Astrocyte (in vitro differentiated cells and primary cell): ENCODE results near the gene RALGAPB. TPM values are rescaled to one million over a fixed set of nuclear protein-coding genes. Genes with fewer than 3 reads are reported as not detected.

Experiments
- DNase-seq: peaks from one replicate; pipeline ENCODE4 v3.0.0-alpha.2; 2010; ENCODE audit warnings: low read depth
- FAIRE-seq: peaks from 2 replicates; lab custom pipeline; 2011; peaks lifted over from hg19 to GRCh38; lab: Jason Lieb, UNC
- H2AFZ ChIP-seq: 2 replicates; pipeline ENCODE4 v1.6.0; 2012; ENCODE audit warnings: low read depth, low read length, inconsistent platforms
- H3K27ac ChIP-seq: 2 replicates; pipeline ENCODE4 v1.5.1; 2011; ENCODE audit warnings: low read depth, low read length, inconsistent platforms
- H3K27me3 ChIP-seq: 2 replicates; pipeline ENCODE4 v1.6.0; 2011; ENCODE audit warnings: low read length, inconsistent platforms; ENCODE audit not compliant: insufficient read depth
- H3K36me3 ChIP-seq: 2 replicates; pipeline ENCODE4 v1.5.1; 2011; ENCODE audit warnings: low read length, inconsistent platforms; ENCODE audit not compliant: insufficient read depth
- H3K4me1 ChIP-seq: 2 replicates; pipeline ENCODE4 v1.5.1; 2011; ENCODE audit warnings: low read length, inconsistent platforms; ENCODE audit not compliant: insufficient read depth
- H3K4me2 ChIP-seq: 2 replicates; pipeline ENCODE4 v1.6.0; 2012; ENCODE audit warnings: low read length, inconsistent platforms
- H3K4me3 ChIP-seq: 2 replicates; pipeline ENCODE4 v1.5.1; 2011; ENCODE audit warnings: low read depth, mild to moderate bottlenecking, low read length, inconsistent platforms; ENCODE audit not compliant: insufficient read depth
- H3K79me2 ChIP-seq: 2 replicates; pipeline ENCODE4 v1.6.0; 2012; ENCODE audit warnings: mild to moderate bottlenecking, low read length, inconsistent platforms; ENCODE audit not compliant: insufficient read depth
- H3K9ac ChIP-seq: 2 replicates; pipeline ENCODE4 v1.6.0; 2012; ENCODE audit warnings: mild to moderate bottlenecking, low read length, inconsistent platforms
- H3K9me3 ChIP-seq: 2 replicates; pipeline ENCODE4 v1.5.1; 2012; ENCODE audit warnings: low read depth, mild to moderate bottlenecking, low read length, inconsistent platforms; ENCODE audit not compliant: insufficient read depth
- H4K20me1 ChIP-seq: 2 replicates; pipeline ENCODE4 v1.6.0; 2012; ENCODE audit warnings: low read length, inconsistent platforms; ENCODE audit not compliant: insufficient read depth
- H3K27ac Mint-ChIP-seq: one replicate; pipeline ENCODE4 v1.8.0; 2021; ENCODE audit warnings: mild to moderate bottlenecking, mixed read lengths; ENCODE audit not compliant: unreplicated experiment
- H3K27me3 Mint-ChIP-seq: one replicate; pipeline ENCODE4 v1.8.0; 2021; ENCODE audit warnings: low read depth, mixed read lengths; ENCODE audit not compliant: unreplicated experiment
- H3K36me3 Mint-ChIP-seq: one replicate; pipeline ENCODE4 v1.8.0; 2021; ENCODE audit warnings: low read depth, mixed read lengths; ENCODE audit not compliant: unreplicated experiment
- H3K4me1 Mint-ChIP-seq: one replicate; pipeline ENCODE4 v1.8.0; 2021; ENCODE audit warnings: low read depth, mixed read lengths; ENCODE audit not compliant: unreplicated experiment
- H3K4me3 Mint-ChIP-seq: one replicate; pipeline ENCODE4 v1.8.0; 2021; ENCODE audit warnings: mild to moderate bottlenecking, moderate library complexity, mixed read lengths; ENCODE audit not compliant: unreplicated experiment
- H3K9me3 Mint-ChIP-seq: one replicate; pipeline ENCODE4 v1.8.0; 2021; ENCODE audit warnings: mild to moderate bottlenecking, mixed read lengths; ENCODE audit not compliant: unreplicated experiment
- EZH2 ChIP-seq: IDR thresholded peaks from 2 replicates; pipeline ENCODE4 v1.6.1; 2012; ENCODE audit warnings: mild to moderate bottlenecking, low read length, inconsistent platforms; ENCODE audit not compliant: insufficient read depth
- total RNA-seq: library from RNA; stranded (reverse); gene quantifications from 2 replicates; pipeline ENCODE4 v1.2.1, GENCODE V29; 2021
- TF ChIP-seq, protein P1 (sequence below): IDR thresholded peaks from 2 replicates; pipeline ENCODE4 v1.5.1; 2011; ENCODE audit warnings: low read depth, mild to moderate bottlenecking, inconsistent platforms, low read length, moderate library complexity; ENCODE audit not compliant: insufficient read depth

Gene RALGAPB
- total RNA-seq, 1 donor from 2014 or later, result 40.2 TPM

DNA sequence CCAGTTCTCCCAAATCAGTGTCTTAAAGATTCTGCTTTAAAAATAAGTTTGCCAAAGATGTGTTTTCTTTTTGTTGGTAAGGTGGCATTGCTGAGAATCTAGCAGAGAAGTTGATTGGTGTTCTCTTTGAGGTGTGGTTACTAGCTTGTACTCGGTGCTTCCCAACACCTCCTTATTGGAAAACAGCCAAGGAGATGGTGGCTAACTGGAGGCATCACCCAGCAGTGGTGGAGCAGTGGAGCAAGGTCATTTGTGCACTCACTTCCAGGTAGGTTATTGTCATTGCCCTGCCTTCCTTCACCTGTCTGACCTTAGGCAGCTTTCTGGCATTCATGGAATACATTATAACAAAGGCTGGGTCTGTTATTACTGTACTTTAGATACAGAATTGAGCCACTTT is 26.7 kb downstream of the RALGAPB start:
- H3K27ac ChIP-seq, result no peak overlapping the region
- no peaks in the 10 kb centered on the region for H3K9me3 ChIP-seq
- H3K9me3 Mint-ChIP-seq, result no peaks in the 10 kb centered on the region
- H3K4me1 ChIP-seq, result no peaks in the 10 kb centered on the region
- no peaks in the 10 kb centered on the region for H3K27me3 ChIP-seq
- TF ChIP-seq, protein P1, sequence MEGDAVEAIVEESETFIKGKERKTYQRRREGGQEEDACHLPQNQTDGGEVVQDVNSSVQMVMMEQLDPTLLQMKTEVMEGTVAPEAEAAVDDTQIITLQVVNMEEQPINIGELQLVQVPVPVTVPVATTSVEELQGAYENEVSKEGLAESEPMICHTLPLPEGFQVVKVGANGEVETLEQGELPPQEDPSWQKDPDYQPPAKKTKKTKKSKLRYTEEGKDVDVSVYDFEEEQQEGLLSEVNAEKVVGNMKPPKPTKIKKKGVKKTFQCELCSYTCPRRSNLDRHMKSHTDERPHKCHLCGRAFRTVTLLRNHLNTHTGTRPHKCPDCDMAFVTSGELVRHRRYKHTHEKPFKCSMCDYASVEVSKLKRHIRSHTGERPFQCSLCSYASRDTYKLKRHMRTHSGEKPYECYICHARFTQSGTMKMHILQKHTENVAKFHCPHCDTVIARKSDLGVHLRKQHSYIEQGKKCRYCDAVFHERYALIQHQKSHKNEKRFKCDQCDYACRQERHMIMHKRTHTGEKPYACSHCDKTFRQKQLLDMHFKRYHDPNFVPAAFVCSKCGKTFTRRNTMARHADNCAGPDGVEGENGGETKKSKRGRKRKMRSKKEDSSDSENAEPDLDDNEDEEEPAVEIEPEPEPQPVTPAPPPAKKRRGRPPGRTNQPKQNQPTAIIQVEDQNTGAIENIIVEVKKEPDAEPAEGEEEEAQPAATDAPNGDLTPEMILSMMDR, result no peak
- TF ChIP-seq EZH2, result no peak
- peaks cover 21% of the 10 kb centered on the region for H4K20me1 ChIP-seq
- no peak for FAIRE-seq
- DNase-seq, result no peak
- no peak overlapping the region for H3K4me3 ChIP-seq
- H3K27me3 Mint-ChIP-seq, result no peaks in the 10 kb centered on the region
- H3K36me3 ChIP-seq, result peaks cover 41% of the 10 kb centered on the region
- peaks cover 8% of the 10 kb centered on the region for H3K4me1 Mint-ChIP-seq
- H2AFZ ChIP-seq, result no peak overlapping the region
- H3K9ac ChIP-seq, result no peak overlapping the region
- no peak overlapping the region for H3K4me3 Mint-ChIP-seq
- no peak overlapping the region for H3K4me2 ChIP-seq
- H3K27ac Mint-ChIP-seq, result no peak overlapping the region
- no peaks in the 10 kb centered on the region for H3K79me2 ChIP-seq
- peaks cover 27% of the 10 kb centered on the region for H3K36me3 Mint-ChIP-seq

DNA sequence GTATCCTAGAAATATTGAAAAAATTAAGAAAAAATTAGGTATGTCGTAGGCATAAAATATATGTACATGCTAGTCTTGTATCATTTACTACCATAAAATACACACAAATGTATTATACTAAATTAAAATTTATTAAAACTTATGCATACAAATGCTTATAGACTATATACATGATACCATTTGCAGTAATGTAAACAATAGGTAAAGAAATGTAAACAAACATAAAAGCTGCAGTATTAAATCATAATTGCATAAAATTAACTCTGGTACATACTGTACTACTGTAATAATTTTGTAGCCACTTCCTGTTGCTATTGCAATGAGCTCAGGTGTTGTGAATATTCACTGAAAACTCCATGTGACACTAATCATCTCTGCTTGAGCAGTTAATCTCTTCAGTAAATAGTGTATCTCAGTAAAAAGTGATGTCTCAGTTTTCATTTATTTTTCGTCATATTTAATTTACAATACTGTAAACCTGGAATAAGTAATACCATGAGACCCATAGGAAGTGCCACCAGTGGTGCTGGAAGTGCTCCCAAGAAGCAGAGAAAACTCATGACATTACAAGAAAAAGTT is 29.3 kb downstream of the RALGAPB start:
- H3K27me3 Mint-ChIP-seq, result no peaks in the 10 kb centered on the region
- H2AFZ ChIP-seq, result no peak overlapping the region
- H3K9me3 Mint-ChIP-seq, result no peaks in the 10 kb centered on the region
- H3K4me3 Mint-ChIP-seq, result no peak overlapping the region
- H3K9me3 ChIP-seq, result no peaks in the 10 kb centered on the region
- H3K36me3 ChIP-seq, result peaks cover 34% of the 10 kb centered on the region
- no peak for DNase-seq
- no peak for FAIRE-seq
- no peak overlapping the region for H3K4me2 ChIP-seq
- no peak overlapping the region for H3K9ac ChIP-seq
- H3K27me3 ChIP-seq, result no peaks in the 10 kb centered on the region
- no peak overlapping the region for H3K27ac Mint-ChIP-seq
- H3K36me3 Mint-ChIP-seq, result peaks cover 30% of the 10 kb centered on the region
- H3K4me1 ChIP-seq, result no peaks in the 10 kb centered on the region
- no peak for TF ChIP-seq EZH2
- TF ChIP-seq, protein P1, result no peak
- no peak overlapping the region for H3K4me3 ChIP-seq
- H3K27ac ChIP-seq, result no peak overlapping the region
- no peaks in the 10 kb centered on the region for H3K79me2 ChIP-seq
- H4K20me1 ChIP-seq, result peaks cover 14% of the 10 kb centered on the region
- peaks cover 6% of the 10 kb centered on the region for H3K4me1 Mint-ChIP-seq

DNA sequence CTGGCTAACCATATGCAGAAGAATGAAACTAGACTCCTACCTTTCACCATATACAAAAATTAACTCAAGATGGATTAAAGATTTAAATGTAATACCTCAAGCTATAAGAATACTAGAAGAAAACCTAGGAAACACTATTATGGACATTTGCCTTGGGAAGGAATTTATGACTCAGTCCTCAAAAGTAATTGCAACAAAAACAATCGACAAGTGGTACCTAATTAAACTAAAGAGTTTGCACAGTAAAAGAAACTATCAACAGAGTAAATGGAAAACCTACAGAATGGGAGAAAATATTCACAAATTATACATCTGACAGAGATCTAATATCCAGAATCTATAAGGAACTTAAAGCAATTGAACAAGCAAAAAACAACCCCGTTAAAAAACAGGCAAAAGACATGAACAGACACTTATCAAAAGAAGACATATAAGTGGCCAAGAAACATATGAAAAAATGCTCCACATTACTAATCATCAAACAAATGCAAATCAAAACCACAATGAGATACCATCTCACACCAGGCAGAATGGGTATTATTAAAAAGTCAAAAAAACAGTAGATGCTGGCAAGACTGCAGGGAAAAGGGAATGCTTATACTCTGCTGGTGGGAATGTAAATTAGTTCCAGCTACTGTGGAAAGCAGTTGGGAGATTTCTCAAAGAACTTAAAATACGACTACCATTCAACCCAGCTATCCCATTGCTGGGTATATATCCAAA is 31.9 kb downstream of the RALGAPB start:
- Mint-ChIP-seq H3K4me3 (no peak overlapping the region), H3K9me3 (no peaks in the 10 kb centered on the region), H3K27ac (no peak overlapping the region), H3K36me3 (peaks cover 23% of the 10 kb centered on the region), H3K4me1 (no peaks in the 10 kb centered on the region), H3K27me3 (no peaks in the 10 kb centered on the region)
- Histone ChIP-seq H3K4me3 (no peak overlapping the region), H2AFZ (no peak overlapping the region), H3K36me3 (peaks cover 24% of the 10 kb centered on the region), H3K27me3 (no peaks in the 10 kb centered on the region), H3K4me1 (no peaks in the 10 kb centered on the region), H3K9me3 (no peaks in the 10 kb centered on the region), H3K27ac (no peak overlapping the region), H4K20me1 (peaks cover 8% of the 10 kb centered on the region), H3K79me2 (no peaks in the 10 kb centered on the region), H3K4me2 (no peak overlapping the region), H3K9ac (no peak overlapping the region)
- TF ChIP-seq, protein P1, result no peak
- TF ChIP-seq EZH2, result no peak
- FAIRE-seq (peak; percentile 45), DNase-seq (peak; percentile 37)
